GM21619 (cell line): Measurements from ENCODE around the gene RPL39L.
A peak's percentile ranks its signal among the peaks of the same experiment; 100 is the strongest.
"Not testable (repeated sequence)": the region's sequence is repeated elsewhere in the genome, so short reads cannot be mapped to it uniquely, and the experiment has no call there.

ENCODE experiments used
- ATAC-seq: cut with Tn5 transposase; IDR thresholded peaks from one replicate; pipeline ENCODE4 v1.9.1; 2021; ENCODE audit not compliant: unreplicated experiment

The RPL39L gene

GRCh38 chr3:187145149-187145895, 6.0 kb upstream of the RPL39L start:
- no peak for ATAC-seq

GRCh38 chr3:187139895-187140253, 578 bp upstream of the RPL39L start:
- no peak for ATAC-seq

- no peak for ATAC-seq
Observed at GRCh38 chr3:187136936-187137335, 2.4 kb downstream of the RPL39L start.

GRCh38 chr3:187136337-187136736, 3.0 kb downstream of the RPL39L start:
- no peak for ATAC-seq

GRCh38 chr3:187135172-187135690, 4.1 kb downstream of the RPL39L start:
- ATAC-seq, result not testable (repeated sequence)

- not testable (repeated sequence) for ATAC-seq
Observed at GRCh38 chr3:187133181-187133580, 6.1 kb downstream of the RPL39L start.

GRCh38 chr3:187132666-187133065, 6.6 kb downstream of the RPL39L start:
- no peak for ATAC-seq

- ATAC-seq, result no peak
Observed at GRCh38 chr3:187131981-187132380, 7.3 kb downstream of the RPL39L start.

- ATAC-seq, result peak; percentile 91
Observed at GRCh38 chr3:187130346-187131066, 8.8 kb downstream of the RPL39L start.

GRCh38 chr3:187125319-187126031, 13.8 kb downstream of the RPL39L start:
- ATAC-seq, result peak; percentile 81

- ATAC-seq, result no peak
Observed at GRCh38 chr3:187122261-187122660, 17.0 kb downstream of the RPL39L start.

- ATAC-seq, result no peak
Observed at GRCh38 chr3:187120326-187120725, 19.0 kb downstream of the RPL39L start.

- ATAC-seq, result no peak
Observed at GRCh38 chr3:187114511-187114910, 24.8 kb downstream of the RPL39L start.

- no peak for ATAC-seq
Observed at GRCh38 chr3:187112934-187113793, 26.1 kb downstream of the RPL39L start.

- ATAC-seq, result no peak
Observed at GRCh38 chr3:187110156-187110555, 29.1 kb downstream of the RPL39L start.

GRCh38 chr3:187107989-187108388, 31.3 kb downstream of the RPL39L start:
- ATAC-seq, result no peak

- no peak for ATAC-seq
Observed at GRCh38 chr3:187105700-187106099, 33.6 kb downstream of the RPL39L start.

- ATAC-seq, result no peak
Observed at GRCh38 chr3:187104933-187105332, 34.4 kb downstream of the RPL39L start.

- ATAC-seq, result no peak
Observed at GRCh38 chr3:187104342-187104741, 35.0 kb downstream of the RPL39L start.

GRCh38 chr3:187103251-187103650, 36.0 kb downstream of the RPL39L start:
- no peak for ATAC-seq
